Hepatocyte (in vitro differentiated cells): ENCODE results near the gene MKRN2OS. TPM values are rescaled to one million over a fixed set of nuclear protein-coding genes. Genes with fewer than 3 reads are reported as not detected.

Source experiments
- DNase-seq: peaks from one replicate; pipeline ENCODE4 v3.0.0-alpha.2; 2016; ENCODE audit warnings: low spot score
- H2AFZ ChIP-seq: fragments of 200-600 bp; sonication (generic); 2 replicates; pipeline ENCODE4 v1.6.0; 2016; ENCODE audit warnings: antibody characterized with exemption, mild to moderate bottlenecking
- H3K27ac ChIP-seq: fragments of 200-600 bp; sonication (generic); 2 replicates; pipeline ENCODE4 v1.5.1; 2016; ENCODE audit warnings: mild to moderate bottlenecking
- H3K27me3 ChIP-seq: fragments of 200-600 bp; sonication (generic); 2 replicates; pipeline ENCODE4 v1.6.1; 2016
- H3K36me3 ChIP-seq: fragments of 200-600 bp; sonication (generic); replicated peaks from 2 replicates; pipeline ENCODE4 v1.5.1; 2016; ENCODE audit warnings: low read depth; ENCODE audit not compliant: insufficient read depth
- H3K4me1 ChIP-seq: fragments of 200-600 bp; sonication (generic); 2 replicates; pipeline ENCODE4 v1.5.1; 2016; ENCODE audit warnings: mild to moderate bottlenecking, moderate library complexity; ENCODE audit not compliant: insufficient read depth
- H3K4me2 ChIP-seq: fragments of 200-600 bp; sonication (generic); 2 replicates; pipeline ENCODE4 v1.6.0; 2016
- H3K4me3 ChIP-seq: fragments of 200-600 bp; sonication (generic); 2 replicates; pipeline ENCODE4 v1.5.1; 2016; ENCODE audit warnings: mild to moderate bottlenecking
- H3K79me2 ChIP-seq: fragments of 200-600 bp; sonication (generic); 2 replicates; pipeline ENCODE4 v1.6.0; 2017; ENCODE audit warnings: mild to moderate bottlenecking
- H3K9me2 ChIP-seq: fragments of 200-600 bp; sonication (generic); replicated peaks from 2 replicates; pipeline ENCODE4 v1.6.0; 2017; ENCODE audit warnings: mild to moderate bottlenecking; ENCODE audit not compliant: insufficient read depth
- H3K9me3 ChIP-seq: fragments of 200-600 bp; sonication (generic); 2 replicates; pipeline ENCODE4 v1.5.1; 2016; ENCODE audit warnings: low read depth, mild to moderate bottlenecking
- H4K20me1 ChIP-seq: fragments of 200-600 bp; sonication (generic); 2 replicates; pipeline ENCODE4 v1.6.0; 2016; ENCODE audit warnings: mild to moderate bottlenecking; ENCODE audit not compliant: insufficient read depth, poor library complexity, severe bottlenecking
- EZH2 ChIP-seq: fragments of 200-600 bp; sonication (generic); IDR thresholded peaks from 2 replicates; pipeline ENCODE4 v1.6.1; 2016; ENCODE audit warnings: antibody characterized with exemption, mild to moderate bottlenecking, borderline replicate concordance
- EZH2phosphoT487 ChIP-seq: fragments of 200-600 bp; sonication (generic); IDR thresholded peaks from one replicate; pipeline ENCODE4 v1.6.1; 2018; ENCODE audit warnings: antibody characterized with exemption, mild to moderate bottlenecking, low read depth, moderate library complexity; ENCODE audit not compliant: unreplicated experiment, severe bottlenecking
- WGBS: methylation state at CpG from one replicate; pipeline ENCODE4 v1.1.6; 2016; ENCODE audit warnings: low lambda C conversion rate; ENCODE audit errors: missing lambda C conversion rate; 5-methylcytosine and 5-hydroxymethylcytosine counted together
- polyA plus RNA-seq: library from polyadenylated mRNA; unstranded; fragments of >200 nt; fragmentation: Nextera tagmentation; extraction: Ambion mirVana; gene quantifications from 2 replicates; pipeline ENCODE4 v1.2.1, GENCODE V29; 2016
- total RNA-seq: library from RNA; depleted of rRNA; stranded (reverse); fragments of >200 nt; gene quantifications from 2 replicates; pipeline ENCODE4 v1.2.3, GENCODE V29; 2014
- TF ChIP-seq, protein P1 (sequence below): fragments of 200-600 bp; sonication (generic); IDR thresholded peaks from 2 replicates; pipeline ENCODE4 v1.5.1; 2016; ENCODE audit warnings: antibody characterized with exemption, mild to moderate bottlenecking; ENCODE audit not compliant: poor library complexity

Gene MKRN2OS
- total and polyA plus RNA-seq, 2 experiments from 2014 or later, result 3.0 to 3.3 TPM

DNA sequence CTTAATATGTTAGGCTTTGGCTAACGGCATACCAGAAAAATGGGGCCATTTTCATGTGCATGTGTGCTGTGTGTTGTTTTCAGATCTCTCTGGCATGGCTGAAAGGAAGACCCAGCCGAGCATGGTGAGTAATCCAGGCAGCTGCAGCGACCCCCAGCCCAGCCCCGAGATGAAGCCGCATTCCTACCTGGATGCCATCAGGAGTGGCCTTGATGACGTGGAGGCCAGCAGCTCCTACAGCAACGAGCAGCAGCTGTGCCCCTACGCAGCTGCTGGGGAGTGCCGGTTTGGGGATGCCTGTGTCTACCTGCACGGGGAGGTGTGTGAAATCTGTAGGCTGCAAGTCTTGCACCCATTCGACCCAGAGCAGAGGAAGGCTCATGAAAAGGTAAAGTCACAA, 26.7 kb upstream of the MKRN2OS start:
- Histone ChIP-seq H3K27me3 (no peaks in the 10 kb centered on the region), H3K9me3 (no peaks in the 10 kb centered on the region), H3K4me1 (no peaks in the 10 kb centered on the region), H3K4me2 (no peak overlapping the region), H3K79me2 (peaks cover 31% of the 10 kb centered on the region), H3K36me3 (no peaks in the 10 kb centered on the region), H3K9me2 (no peaks in the 10 kb centered on the region), H2AFZ (no peak overlapping the region), H3K4me3 (no peak overlapping the region), H3K27ac (no peak overlapping the region), H4K20me1 (peaks cover 15% of the 10 kb centered on the region)
- no peak for DNase-seq
- WGBS, result 95% methylated on average over 11 of the region's 11 CpGs
- TF ChIP-seq, protein P1, sequence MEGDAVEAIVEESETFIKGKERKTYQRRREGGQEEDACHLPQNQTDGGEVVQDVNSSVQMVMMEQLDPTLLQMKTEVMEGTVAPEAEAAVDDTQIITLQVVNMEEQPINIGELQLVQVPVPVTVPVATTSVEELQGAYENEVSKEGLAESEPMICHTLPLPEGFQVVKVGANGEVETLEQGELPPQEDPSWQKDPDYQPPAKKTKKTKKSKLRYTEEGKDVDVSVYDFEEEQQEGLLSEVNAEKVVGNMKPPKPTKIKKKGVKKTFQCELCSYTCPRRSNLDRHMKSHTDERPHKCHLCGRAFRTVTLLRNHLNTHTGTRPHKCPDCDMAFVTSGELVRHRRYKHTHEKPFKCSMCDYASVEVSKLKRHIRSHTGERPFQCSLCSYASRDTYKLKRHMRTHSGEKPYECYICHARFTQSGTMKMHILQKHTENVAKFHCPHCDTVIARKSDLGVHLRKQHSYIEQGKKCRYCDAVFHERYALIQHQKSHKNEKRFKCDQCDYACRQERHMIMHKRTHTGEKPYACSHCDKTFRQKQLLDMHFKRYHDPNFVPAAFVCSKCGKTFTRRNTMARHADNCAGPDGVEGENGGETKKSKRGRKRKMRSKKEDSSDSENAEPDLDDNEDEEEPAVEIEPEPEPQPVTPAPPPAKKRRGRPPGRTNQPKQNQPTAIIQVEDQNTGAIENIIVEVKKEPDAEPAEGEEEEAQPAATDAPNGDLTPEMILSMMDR, result no peak
- TF ChIP-seq EZH2phosphoT487, result no peak
- no peak for TF ChIP-seq EZH2

DNA sequence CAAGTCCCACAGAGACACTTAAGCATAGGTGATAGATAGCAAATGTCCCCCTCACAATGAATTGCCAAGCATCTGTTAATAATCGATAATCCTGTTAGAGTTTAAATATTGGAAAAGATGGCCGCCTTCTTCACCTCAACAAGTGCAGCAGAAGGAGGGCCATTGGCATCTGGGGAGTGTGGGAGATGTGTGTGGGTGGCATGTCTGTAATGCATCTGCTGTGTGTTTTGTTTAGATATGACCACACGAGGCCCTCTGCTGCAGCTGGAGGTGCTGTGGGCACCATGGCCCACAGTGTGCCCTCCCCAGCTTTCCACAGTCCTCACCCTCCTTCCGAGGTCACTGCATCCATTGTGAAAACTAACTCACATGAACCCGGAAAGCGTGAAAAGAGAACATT, 24.5 kb upstream of the MKRN2OS start:
- Histone ChIP-seq H3K4me1 (no peaks in the 10 kb centered on the region), H3K27me3 (no peaks in the 10 kb centered on the region), H4K20me1 (peaks cover 22% of the 10 kb centered on the region), H3K4me3 (no peak overlapping the region), H3K9me3 (no peaks in the 10 kb centered on the region), H3K27ac (no peak overlapping the region), H3K36me3 (no peaks in the 10 kb centered on the region), H2AFZ (no peak overlapping the region), H3K79me2 (peaks cover 52% of the 10 kb centered on the region), H3K4me2 (no peak overlapping the region), H3K9me2 (no peaks in the 10 kb centered on the region)
- DNase-seq, result no peak
- WGBS, result 96% methylated on average over 6 of the region's 6 CpGs
- TF ChIP-seq, protein P1, result no peak
- no peak for TF ChIP-seq EZH2
- TF ChIP-seq EZH2phosphoT487, result no peak

DNA sequence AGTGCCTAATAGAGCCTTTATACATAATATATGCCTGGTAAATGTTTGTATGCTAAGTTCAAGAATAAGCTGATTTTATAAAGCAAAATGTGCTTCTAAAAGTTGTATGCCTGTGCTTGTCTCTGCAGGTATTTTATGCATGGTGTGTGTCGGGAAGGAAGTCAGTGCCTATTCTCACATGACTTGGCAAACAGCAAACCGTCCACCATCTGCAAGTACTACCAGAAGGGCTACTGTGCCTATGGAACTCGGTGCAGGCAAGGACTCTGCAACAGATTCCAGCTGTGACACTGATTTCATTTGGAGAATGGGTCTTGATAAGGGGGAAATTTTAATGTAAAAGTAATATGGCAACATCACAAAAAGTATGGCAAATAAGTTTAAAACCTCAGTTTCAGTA, 23.4 kb upstream of the MKRN2OS start:
- Histone ChIP-seq H2AFZ (no peak overlapping the region), H4K20me1 (peaks cover 22% of the 10 kb centered on the region), H3K9me3 (no peaks in the 10 kb centered on the region), H3K4me3 (no peak overlapping the region), H3K4me1 (no peaks in the 10 kb centered on the region), H3K36me3 (no peaks in the 10 kb centered on the region), H3K9me2 (no peaks in the 10 kb centered on the region), H3K79me2 (peaks cover 63% of the 10 kb centered on the region), H3K27me3 (no peaks in the 10 kb centered on the region), H3K27ac (no peak overlapping the region), H3K4me2 (no peak overlapping the region)
- no peak for DNase-seq
- 90% methylated on average over 3 of the region's 3 CpGs for WGBS
- no peak for TF ChIP-seq EZH2phosphoT487
- TF ChIP-seq, protein P1, result no peak
- TF ChIP-seq EZH2, result no peak

DNA sequence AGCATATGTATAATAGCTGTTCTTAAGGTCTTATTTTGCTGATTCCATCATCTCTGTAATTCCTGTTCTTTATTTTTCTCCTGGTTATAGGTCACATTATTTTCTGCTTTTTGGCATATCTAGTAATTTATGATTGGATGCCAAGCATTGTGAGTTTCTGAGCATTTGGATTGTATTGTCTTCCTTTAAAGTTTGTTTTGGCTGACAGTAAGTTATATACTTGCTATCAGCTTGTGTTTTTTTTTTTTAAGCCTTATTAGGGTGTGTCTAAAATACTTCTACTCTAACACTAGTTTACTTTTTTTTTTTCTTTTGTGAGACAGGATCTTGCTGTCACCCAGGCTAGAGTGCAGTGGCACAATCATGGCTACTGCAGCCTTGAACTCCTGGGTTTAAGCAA, 21.7 kb upstream of the MKRN2OS start:
- TF ChIP-seq, protein P1, result no peak
- TF ChIP-seq EZH2phosphoT487 (no peak), EZH2 (no peak)
- Histone ChIP-seq H2AFZ (no peak overlapping the region), H3K4me2 (no peak overlapping the region), H3K27ac (no peak overlapping the region), H3K9me3 (no peaks in the 10 kb centered on the region), H4K20me1 (peaks cover 33% of the 10 kb centered on the region), H3K36me3 (no peaks in the 10 kb centered on the region), H3K4me1 (no peaks in the 10 kb centered on the region), H3K27me3 (no peaks in the 10 kb centered on the region), H3K9me2 (no peaks in the 10 kb centered on the region), H3K79me2 (peaks cover 78% of the 10 kb centered on the region), H3K4me3 (no peak overlapping the region)
- no peak for DNase-seq
